K562 (cell line): ENCODE results near the gene CFD. TPM values are rescaled to one million over a fixed set of nuclear protein-coding genes. Genes with fewer than 3 reads are reported as not detected.

ENCODE experiments used
- GTF2F1 ChIP-seq: IDR thresholded peaks from 2 replicates; pipeline ENCODE4 v1.6.1; 2011; ENCODE audit warnings: low read depth, low read length, improper control_type of control experiment
- HDAC3 ChIP-seq: fragments of 450-650 bp; IDR thresholded peaks from 2 replicates; pipeline ENCODE4 v1.6.1; 2018; ENCODE audit warnings: borderline replicate concordance, mild to moderate bottlenecking, moderate library complexity; ENCODE audit not compliant: partially characterized antibody
- MAZ ChIP-seq, 2 experiments: fragments of 450-650 bp in 1 of 2; sonication (generic) in 1 of 2; formaldehyde crosslinking; IDR thresholded peaks in 1 of 2; conservative IDR thresholded peaks in 1 of 2; 2 replicates each; pipeline versions ENCODE4 v1.4.0 to v1.5.0; 2020; ENCODE audit warnings: mild to moderate bottlenecking in 1 of 2, missing genetic modification reagents in 1 of 2
- RUNX1 ChIP-seq: sonication (generic); IDR thresholded peaks from 2 replicates; pipeline ENCODE4 v1.6.1; 2016; ENCODE audit warnings: antibody characterized with exemption, low read depth
- SMC3 ChIP-seq: conservative IDR thresholded peaks from 2 replicates; pipeline ENCODE4 v1.6.1; 2011; ENCODE audit warnings: low read depth, low read length, improper control_type of control experiment; ENCODE audit not compliant: insufficient read depth
- SRSF3 ChIP-seq: fragments of 200-400 bp; formaldehyde crosslinking; IDR thresholded peaks from 2 replicates; pipeline ENCODE4 v1.6.1; 2016; ENCODE audit warnings: mild to moderate bottlenecking, low read length, moderate library complexity; ENCODE audit not compliant: insufficient read depth
- SRSF7 ChIP-seq: fragments of 200-400 bp; formaldehyde crosslinking; optimal IDR thresholded peaks from 2 replicates; pipeline ENCODE3; 2017; ENCODE audit warnings: mild to moderate bottlenecking, low read depth, low read length
- YBX1 ChIP-seq: fragments of 450-650 bp; IDR thresholded peaks from 2 replicates; pipeline ENCODE4 v1.7.1; 2016; ENCODE audit warnings: mild to moderate bottlenecking
- ZNF77 ChIP-seq: fragments of 250-450 bp; sonication (Bioruptor Pico); IDR thresholded peaks from 2 replicates; pipeline ENCODE4 v1.5.0; 2020
- polyA plus RNA-seq, 8 experiments: library from polyadenylated mRNA; depleted of rRNA in 4 of 8; stranded (reverse) in 5 of 8; unstranded in 3 of 8; fragments of >200 nt; fragmentation: Nextera tagmentation in 2 of 8; fragmentation: Illumina TruSeq in 1 of 8; extraction: Ambion mirVana in 2 of 8; extraction: Trizol in 1 of 8; gene quantifications; 2 replicates each; pipeline versions ENCODE4 v1.2.1 to v1.2.3, GENCODE V29; 2011 to 2014; ENCODE audit warnings: inconsistent platforms in 1 of 8, missing spikeins in 1 of 8
- total RNA-seq, 7 experiments: library from RNA; depleted of rRNA in 6 of 7; stranded (reverse); fragments of >200 nt in 6 of 7; fragmentation: Illumina TruSeq in 2 of 7; extraction: Trizol in 2 of 7; gene quantifications; 2 replicates each; pipeline versions ENCODE4 v1.2.1 to v1.2.3, GENCODE V29; 2011 to 2021; ENCODE audit warnings: low replicate concordance in 1 of 7
- TF ChIP-seq, protein P1 (sequence below), 3 experiments: IDR thresholded peaks in 2 of 3; conservative IDR thresholded peaks in 1 of 3; 2 replicates each; pipeline ENCODE4 v1.5.1; 2011 to 2012; ENCODE audit warnings: low read length in 3 of 3, mild to moderate bottlenecking in 3 of 3, control low read depth in 2 of 3, improper control_type of control experiment in 1 of 3, inconsistent platforms in 1 of 3, low read depth in 1 of 3, mixed read lengths in 1 of 3, moderate library complexity in 1 of 3; ENCODE audit not compliant: insufficient read depth in 2 of 3
- TF ChIP-seq, protein P2 (sequence below): fragments of 250-450 bp; sonication (Bioruptor Pico); IDR thresholded peaks from 2 replicates; pipeline ENCODE4 v1.6.1; 2021; ENCODE audit warnings: mild to moderate bottlenecking
- TF ChIP-seq, protein P3 (sequence below): fragments of 250-450 bp; sonication (Bioruptor Pico); IDR thresholded peaks from 2 replicates; pipeline ENCODE4 v1.8.0; 2022; ENCODE audit warnings: moderate library complexity, mild to moderate bottlenecking, inconsistent platforms
- TF ChIP-seq, protein P4 (sequence below): sonication (generic); formaldehyde crosslinking; IDR thresholded peaks from 2 replicates; pipeline ENCODE4 v1.8.0; 2023; ENCODE audit warnings: mild to moderate bottlenecking, missing genetic modification reagents
- TF ChIP-seq, protein P5 (sequence below), 2 experiments: fragments of 250-450 bp in 1 of 2; fragments of 450-650 bp in 1 of 2; sonication (Bioruptor Pico) in 1 of 2; IDR thresholded peaks; 2 replicates each; pipeline versions ENCODE4 v1.6.1 to v1.8.0; 2016 to 2021; ENCODE audit warnings: mild to moderate bottlenecking in 2 of 2, moderate library complexity in 2 of 2, missing compliant biosample characterization in 1 of 2, missing genetic modification characterization in 1 of 2
- TF ChIP-seq, protein P6 (sequence below): fragments of 250-450 bp; sonication (Bioruptor Pico); IDR thresholded peaks from 2 replicates; pipeline ENCODE4 v1.5.0; 2021
- TF ChIP-seq, protein P7 (sequence below): fragments of 250-450 bp; sonication (Bioruptor Pico); IDR thresholded peaks from 2 replicates; pipeline ENCODE4 v1.4.0; 2020; ENCODE audit warnings: mild to moderate bottlenecking

CFD gene
- total and polyA plus RNA-seq, 9 of the 15 experiments (the other 6 are each of a cell fraction or from before 2014, with no cell fraction given): 0.52 to 59.4 (median 7.6) TPM

DNA sequence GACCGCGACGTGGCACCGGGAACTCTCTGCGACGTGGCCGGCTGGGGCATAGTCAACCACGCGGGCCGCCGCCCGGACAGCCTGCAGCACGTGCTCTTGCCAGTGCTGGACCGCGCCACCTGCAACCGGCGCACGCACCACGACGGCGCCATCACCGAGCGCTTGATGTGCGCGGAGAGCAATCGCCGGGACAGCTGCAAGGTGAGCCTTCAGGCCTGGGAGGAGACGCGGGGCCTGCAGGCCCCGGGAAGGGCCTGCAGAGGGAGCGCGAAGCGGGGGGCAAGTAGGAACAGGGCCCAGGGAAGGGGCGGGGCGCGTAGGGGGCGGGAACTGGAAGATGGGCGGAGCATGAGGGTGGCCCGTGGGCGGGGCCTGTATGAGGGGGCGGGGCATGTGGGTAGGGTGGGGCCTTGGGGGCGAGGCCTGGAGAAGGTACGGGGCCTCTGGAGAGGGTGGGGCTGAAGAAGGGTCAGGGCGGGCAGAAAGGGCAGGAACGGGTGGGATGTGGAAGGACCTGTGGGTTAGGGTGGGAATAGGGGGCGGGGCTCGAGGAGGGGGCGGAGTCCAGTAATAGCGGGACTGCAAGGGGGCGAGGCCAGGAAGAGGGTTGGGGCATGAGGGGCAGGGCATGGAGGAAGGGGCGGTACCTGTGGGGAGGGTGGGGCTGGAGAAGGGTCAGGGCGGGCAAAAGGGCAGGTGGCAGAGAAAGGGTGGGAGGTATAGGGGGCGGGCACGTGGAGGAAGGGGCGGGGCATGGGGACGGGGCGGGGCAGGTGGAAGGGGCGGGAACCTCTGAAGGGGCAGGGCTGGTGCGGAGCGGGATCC, 2.5 kb downstream of the CFD start (continued):
- TF ChIP-seq MAZ (CRISPR knock-in tag; conservative IDR thresholded peaks at IDR 0.05 in 1 of 2, IDR thresholded peaks at IDR 0.05 in 1 of 2) (peak; percentile 62 to 68), YBX1 (no peak), SRSF3 (no peak), ZNF77 (CRISPR knock-in tag) (no peak), SRSF7 (no peak), RUNX1 (no peak), HDAC3 (no peak), GTF2F1 (no peak; the same call in 1 of the 2 replicates), SMC3 (peak; percentile 61)
- TF ChIP-seq, protein P1, sequence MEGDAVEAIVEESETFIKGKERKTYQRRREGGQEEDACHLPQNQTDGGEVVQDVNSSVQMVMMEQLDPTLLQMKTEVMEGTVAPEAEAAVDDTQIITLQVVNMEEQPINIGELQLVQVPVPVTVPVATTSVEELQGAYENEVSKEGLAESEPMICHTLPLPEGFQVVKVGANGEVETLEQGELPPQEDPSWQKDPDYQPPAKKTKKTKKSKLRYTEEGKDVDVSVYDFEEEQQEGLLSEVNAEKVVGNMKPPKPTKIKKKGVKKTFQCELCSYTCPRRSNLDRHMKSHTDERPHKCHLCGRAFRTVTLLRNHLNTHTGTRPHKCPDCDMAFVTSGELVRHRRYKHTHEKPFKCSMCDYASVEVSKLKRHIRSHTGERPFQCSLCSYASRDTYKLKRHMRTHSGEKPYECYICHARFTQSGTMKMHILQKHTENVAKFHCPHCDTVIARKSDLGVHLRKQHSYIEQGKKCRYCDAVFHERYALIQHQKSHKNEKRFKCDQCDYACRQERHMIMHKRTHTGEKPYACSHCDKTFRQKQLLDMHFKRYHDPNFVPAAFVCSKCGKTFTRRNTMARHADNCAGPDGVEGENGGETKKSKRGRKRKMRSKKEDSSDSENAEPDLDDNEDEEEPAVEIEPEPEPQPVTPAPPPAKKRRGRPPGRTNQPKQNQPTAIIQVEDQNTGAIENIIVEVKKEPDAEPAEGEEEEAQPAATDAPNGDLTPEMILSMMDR (IDR thresholded peaks at IDR 0.05 in 2 of 3, conservative IDR thresholded peaks at IDR 0.05 in 1 of 3; ENCODE audit: insufficient read depth in 2 of 3, low read depth in 1 of 3, low read length in 3 of 3): peak; percentile 59 to 93 (median 87)
- TF ChIP-seq, protein P2, sequence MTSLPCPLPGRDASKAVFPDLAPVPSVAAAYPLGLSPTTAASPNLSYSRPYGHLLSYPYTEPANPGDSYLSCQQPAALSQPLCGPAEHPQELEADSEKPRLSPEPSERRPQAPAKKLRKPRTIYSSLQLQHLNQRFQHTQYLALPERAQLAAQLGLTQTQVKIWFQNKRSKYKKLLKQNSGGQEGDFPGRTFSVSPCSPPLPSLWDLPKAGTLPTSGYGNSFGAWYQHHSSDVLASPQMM (CRISPR knock-in tag): no peak
- TF ChIP-seq, protein P3, sequence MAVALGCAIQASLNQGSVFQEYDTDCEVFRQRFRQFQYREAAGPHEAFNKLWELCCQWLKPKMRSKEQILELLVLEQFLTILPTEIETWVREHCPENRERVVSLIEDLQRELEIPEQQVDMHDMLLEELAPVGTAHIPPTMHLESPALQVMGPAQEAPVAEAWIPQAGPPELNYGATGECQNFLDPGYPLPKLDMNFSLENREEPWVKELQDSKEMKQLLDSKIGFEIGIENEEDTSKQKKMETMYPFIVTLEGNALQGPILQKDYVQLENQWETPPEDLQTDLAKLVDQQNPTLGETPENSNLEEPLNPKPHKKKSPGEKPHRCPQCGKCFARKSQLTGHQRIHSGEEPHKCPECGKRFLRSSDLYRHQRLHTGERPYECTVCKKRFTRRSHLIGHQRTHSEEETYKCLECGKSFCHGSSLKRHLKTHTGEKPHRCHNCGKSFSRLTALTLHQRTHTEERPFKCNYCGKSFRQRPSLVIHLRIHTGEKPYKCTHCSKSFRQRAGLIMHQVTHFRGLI: no peak
- TF ChIP-seq, protein P4, sequence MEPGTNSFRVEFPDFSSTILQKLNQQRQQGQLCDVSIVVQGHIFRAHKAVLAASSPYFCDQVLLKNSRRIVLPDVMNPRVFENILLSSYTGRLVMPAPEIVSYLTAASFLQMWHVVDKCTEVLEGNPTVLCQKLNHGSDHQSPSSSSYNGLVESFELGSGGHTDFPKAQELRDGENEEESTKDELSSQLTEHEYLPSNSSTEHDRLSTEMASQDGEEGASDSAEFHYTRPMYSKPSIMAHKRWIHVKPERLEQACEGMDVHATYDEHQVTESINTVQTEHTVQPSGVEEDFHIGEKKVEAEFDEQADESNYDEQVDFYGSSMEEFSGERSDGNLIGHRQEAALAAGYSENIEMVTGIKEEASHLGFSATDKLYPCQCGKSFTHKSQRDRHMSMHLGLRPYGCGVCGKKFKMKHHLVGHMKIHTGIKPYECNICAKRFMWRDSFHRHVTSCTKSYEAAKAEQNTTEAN (CRISPR knock-in tag): no peak
- TF ChIP-seq, protein P5, sequence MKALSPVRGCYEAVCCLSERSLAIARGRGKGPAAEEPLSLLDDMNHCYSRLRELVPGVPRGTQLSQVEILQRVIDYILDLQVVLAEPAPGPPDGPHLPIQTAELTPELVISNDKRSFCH (CRISPR knock-in tag; IDR thresholded peaks at IDR 0.05): no peak
- TF ChIP-seq, protein P5 (tag; IDR thresholded peaks at IDR 0.05): 0 out of 2 replicates have a peak, but pooled peaks have one; percentile 29
- TF ChIP-seq, protein P6, sequence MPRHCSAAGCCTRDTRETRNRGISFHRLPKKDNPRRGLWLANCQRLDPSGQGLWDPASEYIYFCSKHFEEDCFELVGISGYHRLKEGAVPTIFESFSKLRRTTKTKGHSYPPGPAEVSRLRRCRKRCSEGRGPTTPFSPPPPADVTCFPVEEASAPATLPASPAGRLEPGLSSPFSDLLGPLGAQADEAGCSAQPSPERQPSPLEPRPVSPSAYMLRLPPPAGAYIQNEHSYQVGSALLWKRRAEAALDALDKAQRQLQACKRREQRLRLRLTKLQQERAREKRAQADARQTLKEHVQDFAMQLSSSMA (CRISPR knock-in tag): no peak
- TF ChIP-seq, protein P7, sequence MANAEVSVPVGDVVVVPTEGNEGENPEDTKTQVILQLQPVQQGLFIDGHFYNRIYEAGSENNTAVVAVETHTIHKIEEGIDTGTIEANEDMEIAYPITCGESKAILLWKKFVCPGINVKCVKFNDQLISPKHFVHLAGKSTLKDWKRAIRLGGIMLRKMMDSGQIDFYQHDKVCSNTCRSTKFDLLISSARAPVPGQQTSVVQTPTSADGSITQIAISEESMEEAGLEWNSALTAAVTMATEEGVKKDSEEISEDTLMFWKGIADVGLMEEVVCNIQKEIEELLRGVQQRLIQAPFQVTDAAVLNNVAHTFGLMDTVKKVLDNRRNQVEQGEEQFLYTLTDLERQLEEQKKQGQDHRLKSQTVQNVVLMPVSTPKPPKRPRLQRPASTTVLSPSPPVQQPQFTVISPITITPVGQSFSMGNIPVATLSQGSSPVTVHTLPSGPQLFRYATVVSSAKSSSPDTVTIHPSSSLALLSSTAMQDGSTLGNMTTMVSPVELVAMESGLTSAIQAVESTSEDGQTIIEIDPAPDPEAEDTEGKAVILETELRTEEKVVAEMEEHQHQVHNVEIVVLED: no peak
